NT2/D1 (cell line): ENCODE data around the gene TMIE.

Experiments used
- YY1 ChIP-seq: IDR thresholded peaks from 2 replicates; pipeline ENCODE4 v1.6.1; 2011; ENCODE audit not compliant: insufficient read length, insufficient read depth
- ZNF274 ChIP-seq: IDR thresholded peaks from 2 replicates; pipeline ENCODE4 v1.6.1; 2011; ENCODE audit warnings: mild to moderate bottlenecking, low read depth, low read length

- TF ChIP-seq YY1 (no peak), ZNF274 (no peak)
Measured at GRCh38 chr3:46707601-46708011, 6.4 kb downstream of the TMIE start.
